Central memory CD4-positive, alpha-beta T cell (primary cell): ENCODE data around the gene SHB.

Experiments used
- DNase-seq: peaks from one replicate; pipeline ENCODE4 v3.0.0; 2022

SHB gene

GRCh38 chr9:37984672-37985611 lies 84.1 kb downstream of the SHB start:
- no peak for DNase-seq

- DNase-seq, result no peak
Observed at GRCh38 chr9:37984278-37984671, 84.8 kb downstream of the SHB start.

- no peak for DNase-seq
Observed at GRCh38 chr9:37983381-37984067, 85.5 kb downstream of the SHB start.

- DNase-seq, result no peak
Observed at GRCh38 chr9:37979844-37980243, 89.2 kb downstream of the SHB start.

- no peak for DNase-seq
Observed at GRCh38 chr9:37978983-37979382, 90.0 kb downstream of the SHB start.

GRCh38 chr9:37978481-37978864 lies 90.6 kb downstream of the SHB start:
- DNase-seq, result no peak

- DNase-seq, result no peak
Observed at GRCh38 chr9:37977851-37978480, 91.1 kb downstream of the SHB start.

GRCh38 chr9:37976714-37977477 lies 92.1 kb downstream of the SHB start:
- no peak for DNase-seq

- DNase-seq, result no peak
Observed at GRCh38 chr9:37975639-37976038, 93.4 kb downstream of the SHB start.

GRCh38 chr9:37974506-37975173 lies 94.4 kb downstream of the SHB start:
- DNase-seq, result no peak

- no peak for DNase-seq
Observed at GRCh38 chr9:37972351-37972848, 96.6 kb downstream of the SHB start.

- no peak for DNase-seq
Observed at GRCh38 chr9:37971691-37972090, 97.3 kb downstream of the SHB start.

- no peak for DNase-seq
Observed at GRCh38 chr9:37971108-37971459, 97.9 kb downstream of the SHB start.

GRCh38 chr9:37970301-37971107 lies 98.5 kb downstream of the SHB start:
- DNase-seq, result no peak

- DNase-seq, result no peak
Observed at GRCh38 chr9:37969558-37970300, 99.3 kb downstream of the SHB start.

- DNase-seq, result no peak
Observed at GRCh38 chr9:37969130-37969529, 99.9 kb downstream of the SHB start.

GRCh38 chr9:37968228-37968701 lies 100.8 kb downstream of the SHB start:
- no peak for DNase-seq

- no peak for DNase-seq
Observed at GRCh38 chr9:37967761-37968080, 101.3 kb downstream of the SHB start.

- DNase-seq, result no peak
Observed at GRCh38 chr9:37967014-37967760, 101.8 kb downstream of the SHB start.
